CD4-positive, alpha-beta T cell treated with Interleukin-6 at 100 ng/mL for 8 hours (primary cell): Measurements from ENCODE around the gene SLCO4A1.
A peak's percentile ranks its signal among the peaks of the same experiment; 100 is the strongest.

Experiments used
- DNase-seq: peaks from one replicate; pipeline ENCODE4 v3.0.0-alpha.2; 2020; ENCODE audit warnings: mixed read lengths, low spot score

Gene SLCO4A1

DNA sequence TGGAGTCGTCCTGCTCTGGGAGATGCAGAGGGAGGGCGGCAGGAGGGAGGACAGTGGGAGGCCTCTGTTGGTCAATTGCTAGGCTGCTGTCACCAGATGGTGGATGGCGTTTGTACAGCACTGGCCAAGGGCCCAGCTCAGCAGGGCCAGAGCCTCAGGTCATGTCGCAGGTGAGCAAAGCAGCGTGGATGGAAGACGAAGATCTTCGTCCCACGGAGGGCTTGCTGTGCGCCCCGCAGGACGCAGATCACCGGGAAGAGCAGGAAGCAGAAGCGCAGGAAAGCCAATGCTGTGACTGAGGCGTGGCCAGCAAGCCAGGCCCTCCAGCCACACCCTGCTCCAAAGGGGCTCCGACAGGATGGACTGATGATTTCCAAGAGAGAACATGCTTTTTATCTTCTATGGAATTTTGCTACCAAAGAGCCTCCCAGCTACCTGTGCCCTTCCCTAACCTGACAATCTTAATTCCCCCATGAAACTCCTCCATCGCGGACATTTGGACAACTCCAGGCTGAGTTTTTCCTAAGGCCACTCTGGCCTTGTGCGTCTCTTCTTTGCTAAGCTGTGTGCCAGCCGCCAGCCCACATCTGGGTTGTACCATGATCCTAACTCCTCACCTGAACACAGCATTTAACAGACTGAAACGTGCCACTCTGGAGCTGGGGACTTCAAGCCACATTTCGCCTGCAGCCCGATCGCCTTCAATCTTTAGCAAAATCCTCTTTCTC is 3.5 kb upstream of the SLCO4A1 start:
- DNase-seq, result no peak

DNA sequence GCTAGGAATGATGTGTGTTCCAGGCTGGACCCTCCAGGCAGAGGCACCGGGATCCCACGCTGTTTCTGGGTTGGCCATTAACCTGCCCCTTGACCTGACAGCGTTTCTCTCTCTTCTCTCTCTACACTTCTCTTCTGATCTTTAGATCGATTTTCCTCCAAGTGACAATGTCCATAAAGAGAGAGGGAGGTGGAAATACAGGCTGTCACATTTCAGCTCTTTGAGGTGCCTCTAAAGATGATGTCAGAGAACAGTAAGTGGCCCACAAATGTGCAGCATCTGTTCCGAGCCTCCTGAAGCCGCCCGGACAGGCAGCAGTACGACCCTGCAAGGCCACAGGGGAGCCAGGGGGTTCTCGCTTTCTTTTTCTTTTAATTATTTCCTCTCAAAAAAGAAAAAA is 2.5 kb upstream of the SLCO4A1 start:
- DNase-seq, result no peak

DNA sequence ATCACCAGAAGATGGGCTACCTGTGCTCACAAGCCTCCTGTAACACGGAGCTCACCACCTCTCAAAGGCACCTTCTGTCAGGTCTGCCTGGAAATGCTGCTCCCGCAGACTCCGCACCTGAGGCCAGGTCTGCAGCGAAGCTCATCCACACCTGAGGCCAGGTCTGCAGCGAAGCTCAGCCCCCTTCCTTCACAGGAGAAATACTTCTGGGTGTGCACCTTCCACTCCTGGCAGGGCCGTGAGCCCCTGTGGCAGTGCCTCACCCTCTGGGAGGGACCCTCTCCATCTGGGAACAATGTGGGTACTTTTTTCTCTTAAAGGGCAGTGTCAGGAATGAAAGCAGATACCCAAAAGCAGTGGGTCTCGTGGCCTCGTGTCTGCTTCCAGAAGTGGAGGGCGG is 1.4 kb upstream of the SLCO4A1 start:
- no peak for DNase-seq

DNA sequence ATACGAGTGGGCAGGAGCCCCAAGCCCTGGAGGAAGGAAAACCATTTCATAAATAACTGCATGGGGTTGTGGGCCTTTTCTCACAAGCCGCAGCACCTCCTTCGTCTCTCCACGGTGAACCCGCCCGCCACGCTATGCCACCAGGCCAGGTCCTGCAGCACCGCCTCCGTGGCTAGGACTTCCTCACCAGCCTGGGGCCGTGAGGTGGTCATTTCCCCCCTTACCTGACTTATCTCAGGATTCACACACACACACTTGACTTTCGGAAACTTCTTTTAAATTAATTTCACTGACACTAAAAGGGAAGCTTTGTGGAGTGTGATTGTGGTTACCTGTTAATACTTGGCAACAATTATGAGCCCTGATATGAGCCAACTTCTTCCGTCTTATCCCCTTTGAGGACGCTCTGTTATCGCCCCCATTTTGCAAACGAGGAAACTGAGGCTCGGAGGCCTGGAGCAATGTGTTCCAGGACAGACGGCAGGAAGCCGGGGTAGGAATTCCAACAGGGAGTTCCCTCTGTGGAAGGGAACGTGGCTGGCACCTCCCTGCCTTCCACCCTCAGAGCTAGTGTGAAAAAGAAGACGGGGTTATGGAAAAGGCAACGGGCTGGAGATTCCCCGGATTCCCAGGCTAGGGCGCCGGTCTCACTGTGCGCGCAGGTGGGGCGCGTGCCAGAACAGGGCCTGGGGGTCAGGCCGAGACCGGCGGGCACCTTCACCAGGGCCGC is 817 bp upstream of the SLCO4A1 start:
- no peak for DNase-seq

DNA sequence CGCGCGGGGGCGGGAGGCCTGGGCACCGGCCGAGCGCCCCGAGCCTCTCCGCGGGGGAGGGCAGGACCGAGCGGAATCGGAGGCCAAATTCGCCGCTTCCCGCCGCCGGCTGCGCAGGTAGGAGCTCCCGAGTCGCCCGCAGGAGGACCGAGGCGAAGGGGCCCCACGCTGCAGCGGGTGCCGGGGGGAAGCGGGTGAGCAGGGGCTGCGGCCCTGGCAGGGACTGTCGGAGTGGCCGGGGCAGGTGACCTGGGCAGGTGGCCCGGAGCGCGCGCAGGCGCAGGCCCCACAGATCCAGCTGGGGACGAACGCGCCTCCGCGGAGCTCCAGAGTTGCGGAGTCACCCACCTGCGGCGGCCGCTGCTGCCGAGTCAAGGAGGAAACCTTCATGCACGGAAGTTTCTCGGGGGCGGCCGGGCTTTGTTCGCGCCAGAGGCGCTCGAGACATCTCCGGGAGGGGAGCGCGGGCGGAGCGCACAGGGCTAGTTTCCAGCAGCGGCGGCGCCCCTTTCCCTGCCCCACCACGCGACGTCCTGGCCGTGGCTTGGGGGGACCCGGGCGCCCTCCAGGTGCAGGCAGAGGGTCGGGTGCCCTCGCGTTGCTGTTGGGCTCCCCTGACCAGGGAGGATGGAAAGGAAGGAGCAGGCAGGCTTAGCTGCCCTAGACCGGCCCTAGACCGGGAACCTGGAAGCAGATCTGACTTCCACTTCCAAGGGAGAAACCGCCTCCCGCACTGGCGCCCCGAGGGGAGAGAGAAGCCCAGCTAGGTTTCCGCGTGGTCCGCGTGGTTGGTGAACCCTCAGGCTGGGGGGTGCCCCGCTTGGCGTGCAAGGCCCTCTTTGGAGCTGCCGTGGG is 590 bp downstream of the SLCO4A1 start:
- DNase-seq, result peak; percentile 46

DNA sequence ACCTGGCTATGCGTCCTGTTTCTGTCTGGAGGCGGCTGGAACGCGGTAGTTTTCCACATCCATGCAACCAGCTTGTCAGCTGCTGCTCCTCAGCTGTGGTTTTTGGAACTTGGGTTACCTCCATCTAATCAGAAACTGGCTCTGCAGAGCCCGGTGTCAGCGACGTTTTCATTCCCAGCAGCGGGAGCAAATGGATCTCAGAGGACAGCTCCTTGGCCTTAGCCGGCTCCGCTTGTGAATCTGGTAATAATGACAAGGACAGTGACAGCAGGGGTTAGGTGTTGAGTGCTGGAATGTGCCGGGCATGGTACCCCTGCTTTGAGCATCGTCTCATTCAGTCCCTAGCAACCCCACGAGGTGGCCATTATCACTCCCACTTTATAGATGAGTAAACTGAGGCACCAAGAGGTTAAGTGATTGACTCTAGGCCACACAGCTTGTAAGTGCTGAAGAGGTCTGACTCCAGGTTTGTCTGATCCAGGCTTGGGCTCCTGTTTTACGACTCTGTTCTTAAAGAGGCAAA is 1.3 kb downstream of the SLCO4A1 start:
- no peak for DNase-seq

DNA sequence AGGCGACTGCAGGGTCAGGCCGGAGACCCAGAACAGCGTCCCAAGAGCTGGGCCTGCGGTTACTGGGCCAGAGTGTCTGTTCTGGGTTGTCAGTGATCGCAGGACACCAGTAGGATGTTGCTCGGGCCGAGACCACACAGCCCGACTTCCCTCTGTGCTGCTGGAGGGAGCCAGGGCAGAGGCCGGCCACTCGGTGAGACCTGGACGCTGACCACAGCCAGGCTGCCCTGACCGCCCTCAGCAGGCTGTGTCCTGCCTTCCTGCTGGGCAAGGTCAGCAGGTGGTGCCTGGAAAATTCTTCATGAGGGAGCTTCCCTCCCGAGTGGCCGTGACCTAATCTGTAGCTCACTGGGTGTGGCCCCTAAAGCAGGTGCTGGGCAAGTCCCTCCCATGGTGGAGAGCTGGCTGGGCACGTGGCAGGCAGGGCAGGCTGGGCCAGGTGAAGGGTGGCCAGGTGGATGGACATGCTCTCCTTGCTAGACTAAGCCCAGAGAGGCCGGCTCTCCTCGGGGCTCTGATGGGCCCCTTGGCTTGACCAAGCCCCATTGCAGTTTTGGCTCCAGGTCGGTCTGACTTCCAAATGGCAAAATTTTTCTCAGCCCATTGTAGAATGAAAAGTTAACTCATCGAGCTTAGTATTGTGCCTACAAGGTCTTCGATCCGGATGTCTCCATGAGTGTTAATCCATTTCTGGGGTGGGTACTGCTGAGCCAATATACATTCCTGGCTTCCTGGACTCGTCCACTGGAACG is 1.9 kb downstream of the SLCO4A1 start:
- no peak for DNase-seq

DNA sequence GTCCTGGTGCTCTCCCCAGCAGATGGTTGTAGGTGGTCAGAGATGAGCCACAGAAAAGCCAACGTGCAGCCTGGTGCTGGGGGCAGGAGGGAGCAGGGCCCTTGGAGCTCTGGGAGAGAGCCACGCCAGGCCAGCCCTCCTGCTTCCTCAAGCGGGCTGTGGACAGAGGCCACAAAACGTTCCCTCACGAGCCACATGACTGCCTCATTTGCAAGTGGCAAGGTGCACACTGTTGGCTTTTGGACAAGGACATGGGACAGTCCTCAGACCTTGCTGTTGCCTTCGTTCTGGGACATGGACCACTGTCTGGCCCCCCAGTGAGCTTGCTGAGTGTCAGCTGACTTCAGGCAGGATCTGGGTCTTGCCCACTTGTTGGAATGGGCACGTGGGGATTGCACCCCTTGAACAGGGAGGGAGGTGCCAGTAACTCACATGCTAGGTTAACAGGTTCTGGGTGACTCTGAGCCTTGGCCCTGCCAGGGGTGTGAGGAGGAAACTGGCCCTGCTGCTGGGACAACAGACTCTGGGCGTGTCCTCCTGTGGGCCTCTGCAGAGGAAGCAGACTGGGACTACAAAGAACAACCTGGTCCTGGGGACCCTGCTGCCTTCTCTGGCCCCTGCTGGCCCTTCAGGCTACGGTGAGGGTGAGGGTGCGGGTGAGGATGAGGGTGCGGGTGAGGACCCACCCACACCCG is 2.6 kb downstream of the SLCO4A1 start:
- no peak for DNase-seq

DNA sequence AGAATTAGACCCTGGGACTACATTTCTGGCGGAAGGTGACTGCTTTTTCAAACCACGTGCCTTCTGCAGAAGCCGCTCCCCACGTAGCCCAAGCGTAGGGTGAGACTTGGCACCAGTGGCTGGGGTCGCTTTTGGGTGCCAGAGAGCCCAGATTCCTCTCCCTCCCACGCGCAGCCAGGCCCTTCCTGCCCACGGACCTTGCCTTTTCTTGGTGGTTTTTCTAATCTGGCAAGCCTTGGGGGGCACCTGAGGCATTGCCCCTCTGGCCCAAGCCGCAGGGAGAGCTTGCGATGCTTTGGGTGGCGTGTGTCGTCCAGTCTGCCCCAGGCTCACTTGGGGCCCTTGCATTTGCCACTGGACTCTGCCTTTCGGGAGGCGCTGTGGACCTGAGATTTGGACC is 3.3 kb downstream of the SLCO4A1 start:
- DNase-seq, result no peak

DNA sequence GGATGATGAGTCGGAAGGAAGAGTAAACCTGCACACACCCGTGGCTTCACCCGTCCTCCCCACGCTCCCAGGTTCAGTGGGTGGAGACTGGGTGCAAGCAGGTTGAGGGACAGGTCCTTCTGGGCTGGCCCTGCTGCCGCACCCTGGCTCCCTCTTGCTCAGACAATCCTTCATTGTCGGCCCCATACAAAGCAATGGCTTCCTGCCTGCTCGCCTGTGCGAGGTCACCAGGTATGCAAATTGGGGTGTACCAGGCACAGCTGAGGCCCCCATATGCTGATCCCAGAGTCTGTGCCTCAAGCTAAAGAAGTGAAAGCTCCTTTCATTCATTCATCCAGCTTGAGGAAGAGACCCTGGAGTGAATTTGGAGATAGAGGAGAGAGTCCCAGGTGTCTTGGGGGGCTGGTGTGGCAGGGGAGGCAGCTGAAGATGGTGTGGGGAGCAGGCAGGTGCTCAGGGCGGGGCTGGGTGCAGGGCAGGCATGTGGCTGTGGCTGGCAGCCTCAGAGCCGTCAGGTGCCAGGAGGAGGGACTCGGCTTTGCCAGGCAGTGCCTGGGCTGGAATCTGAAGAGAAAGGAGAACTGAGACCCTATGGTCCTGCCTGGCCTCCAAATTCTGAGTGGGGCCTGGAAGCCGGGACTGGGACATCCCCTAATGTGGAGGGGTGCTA is 4.7 kb downstream of the SLCO4A1 start:
- DNase-seq, result no peak

DNA sequence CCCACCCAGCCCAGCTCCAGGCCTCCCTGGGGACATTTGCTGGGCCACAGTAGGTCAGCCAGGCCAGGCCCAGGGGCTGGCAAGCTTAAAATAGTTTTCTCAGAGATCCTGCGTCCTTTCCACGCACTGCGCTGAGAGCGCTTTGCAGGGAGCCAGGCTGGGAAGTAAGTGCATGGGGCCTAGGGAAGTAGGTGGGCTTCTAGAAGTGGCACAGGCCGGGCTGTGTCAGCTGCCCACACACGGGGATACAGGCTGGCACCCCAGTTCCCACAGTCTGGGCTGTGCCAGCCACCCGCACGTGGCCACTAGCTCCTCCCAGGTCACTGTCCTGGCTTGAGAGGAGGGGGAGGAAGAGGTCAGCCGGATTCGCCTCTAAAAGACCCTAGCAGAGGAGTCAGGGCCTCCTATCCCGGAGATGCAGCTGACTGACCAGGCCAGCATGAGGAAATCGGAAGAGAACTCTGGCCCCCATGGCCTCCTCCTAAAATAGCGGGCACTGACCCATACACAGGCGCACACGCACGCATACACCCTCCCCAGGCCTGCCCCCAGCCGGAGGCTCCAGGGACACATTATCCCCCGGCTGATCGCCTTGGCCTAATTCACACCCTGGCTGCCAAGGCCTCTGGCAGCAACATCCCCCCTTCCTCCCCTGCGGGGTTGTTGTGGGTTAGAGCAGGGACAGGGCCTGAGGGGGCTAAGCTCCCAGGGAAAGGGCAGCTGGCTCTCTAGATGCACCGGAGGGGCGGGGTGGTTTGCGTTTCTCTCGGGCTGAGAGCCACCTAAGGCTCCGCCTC is 5.4 kb downstream of the SLCO4A1 start:
- no peak for DNase-seq

DNA sequence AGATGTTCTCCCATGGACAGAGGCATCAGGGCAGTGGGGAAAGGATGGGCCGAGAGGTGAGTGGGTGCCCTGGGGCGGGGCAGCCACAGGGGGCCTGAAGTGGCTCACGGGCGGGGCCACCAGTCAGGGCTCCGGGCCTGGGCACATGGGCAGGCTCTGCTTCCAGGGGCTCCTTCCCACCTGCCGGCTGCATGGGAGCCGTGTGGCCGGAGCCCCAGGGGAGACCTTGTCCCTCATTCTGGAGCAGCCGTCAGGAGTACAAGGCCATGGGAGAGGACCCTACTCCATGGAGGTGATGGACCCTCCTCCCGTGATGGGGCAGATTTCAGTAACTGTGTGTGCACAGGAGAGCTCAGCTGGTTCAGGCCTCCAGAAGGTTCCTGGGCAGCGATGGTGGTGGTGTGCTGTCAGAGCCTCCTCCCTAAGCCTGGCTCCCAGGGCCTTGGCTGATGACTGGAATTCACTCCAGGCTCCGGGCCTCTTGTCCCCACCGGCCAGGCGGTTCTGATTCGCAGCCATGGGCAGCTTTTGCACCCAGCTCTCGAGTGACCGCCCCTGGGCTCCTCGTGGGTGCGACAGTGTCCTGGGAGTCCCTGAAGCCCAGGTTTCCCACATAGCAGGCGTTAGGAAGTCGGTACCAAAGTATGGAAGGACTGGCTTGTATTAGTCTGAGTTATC is 6.2 kb downstream of the SLCO4A1 start:
- DNase-seq, result no peak

DNA sequence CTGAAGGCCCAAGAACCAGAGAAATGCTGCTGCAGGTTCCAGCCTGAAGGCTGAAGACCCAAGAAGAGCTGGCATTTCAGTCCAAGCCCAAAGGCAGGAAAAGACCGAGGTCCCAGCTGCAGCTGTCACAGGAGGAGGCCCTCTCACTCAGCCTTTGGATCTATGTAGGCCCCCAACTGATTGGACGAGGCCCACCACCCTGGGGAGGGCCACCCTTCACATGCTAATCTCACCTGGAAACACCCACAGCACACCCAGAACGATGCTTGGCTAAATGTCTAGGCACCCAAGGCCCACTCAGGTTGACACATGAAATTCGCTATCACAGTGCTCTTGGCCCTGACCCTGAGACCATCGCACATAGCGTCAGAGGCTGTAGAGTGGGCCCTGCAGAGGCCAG is 6.8 kb downstream of the SLCO4A1 start:
- DNase-seq, result no peak

DNA sequence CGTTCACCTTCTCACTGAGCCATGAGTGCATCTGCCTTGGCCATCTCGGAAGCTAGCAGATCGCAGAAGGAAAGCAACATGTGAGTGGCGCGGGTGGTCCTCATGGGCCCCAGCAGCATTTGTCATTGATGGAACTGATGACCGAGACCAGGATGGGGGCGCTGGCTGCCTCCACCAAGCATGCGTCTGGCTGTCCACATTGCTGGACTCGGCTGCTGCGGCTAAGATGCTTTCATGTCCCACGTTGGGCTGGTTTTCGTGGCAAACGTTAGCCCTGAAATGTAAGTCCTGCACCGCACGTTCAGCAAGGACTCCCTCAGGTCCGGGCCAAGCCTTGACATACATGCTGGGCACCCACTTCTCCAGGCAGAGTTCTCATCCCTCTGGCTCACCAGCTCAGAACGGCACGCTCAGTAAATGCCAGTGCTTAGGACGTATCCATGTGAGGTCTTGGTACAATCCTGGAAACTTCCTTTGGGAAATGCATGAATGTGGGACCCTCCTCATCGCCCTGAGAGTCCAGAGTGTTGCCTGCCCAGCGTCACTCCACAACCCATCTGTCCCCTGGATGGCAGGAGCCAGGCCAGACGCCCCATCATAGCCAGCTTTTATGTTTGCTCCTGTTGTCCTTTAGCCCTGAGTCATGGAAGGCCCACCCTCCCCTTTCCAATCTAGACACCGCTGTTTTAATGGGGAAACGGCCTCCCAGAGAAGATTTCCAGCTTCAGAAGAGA is 8.4 kb downstream of the SLCO4A1 start:
- DNase-seq, result no peak

DNA sequence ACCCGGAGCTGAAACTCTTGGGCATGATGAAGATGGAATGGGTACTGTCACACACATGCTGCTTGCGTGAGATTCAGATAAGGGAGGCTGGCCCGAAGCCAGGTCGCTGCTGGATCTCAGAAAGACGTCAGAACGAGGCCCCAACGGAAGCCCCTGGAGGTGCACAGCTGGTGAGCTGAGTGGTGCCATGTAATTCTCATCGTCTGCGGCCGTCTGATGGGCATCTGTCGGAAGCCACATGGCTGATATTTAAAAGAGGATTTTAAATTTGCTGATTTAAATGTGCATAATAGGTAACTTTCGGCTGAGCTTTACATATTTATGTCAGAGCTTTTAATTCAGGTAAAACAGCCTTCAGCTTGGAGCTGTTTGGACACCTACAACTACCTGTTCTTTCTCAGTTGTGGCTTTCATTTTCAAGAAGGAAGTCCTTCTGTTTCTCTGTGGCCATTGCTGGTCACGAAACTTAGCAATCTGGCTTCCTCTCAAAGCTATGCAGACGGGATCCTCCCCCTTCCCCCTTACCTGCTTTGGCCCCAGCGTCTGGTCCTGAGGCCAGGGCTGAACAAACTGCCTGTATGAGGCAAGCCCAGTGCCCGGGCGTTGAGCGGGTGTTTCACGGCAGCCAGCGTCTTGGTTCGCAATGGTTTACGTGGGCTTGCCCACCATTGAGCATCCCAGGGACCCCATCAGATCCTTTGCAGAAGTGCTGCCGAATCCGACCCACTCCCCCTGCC is 9.2 kb downstream of the SLCO4A1 start:
- DNase-seq, result peak; percentile 86

DNA sequence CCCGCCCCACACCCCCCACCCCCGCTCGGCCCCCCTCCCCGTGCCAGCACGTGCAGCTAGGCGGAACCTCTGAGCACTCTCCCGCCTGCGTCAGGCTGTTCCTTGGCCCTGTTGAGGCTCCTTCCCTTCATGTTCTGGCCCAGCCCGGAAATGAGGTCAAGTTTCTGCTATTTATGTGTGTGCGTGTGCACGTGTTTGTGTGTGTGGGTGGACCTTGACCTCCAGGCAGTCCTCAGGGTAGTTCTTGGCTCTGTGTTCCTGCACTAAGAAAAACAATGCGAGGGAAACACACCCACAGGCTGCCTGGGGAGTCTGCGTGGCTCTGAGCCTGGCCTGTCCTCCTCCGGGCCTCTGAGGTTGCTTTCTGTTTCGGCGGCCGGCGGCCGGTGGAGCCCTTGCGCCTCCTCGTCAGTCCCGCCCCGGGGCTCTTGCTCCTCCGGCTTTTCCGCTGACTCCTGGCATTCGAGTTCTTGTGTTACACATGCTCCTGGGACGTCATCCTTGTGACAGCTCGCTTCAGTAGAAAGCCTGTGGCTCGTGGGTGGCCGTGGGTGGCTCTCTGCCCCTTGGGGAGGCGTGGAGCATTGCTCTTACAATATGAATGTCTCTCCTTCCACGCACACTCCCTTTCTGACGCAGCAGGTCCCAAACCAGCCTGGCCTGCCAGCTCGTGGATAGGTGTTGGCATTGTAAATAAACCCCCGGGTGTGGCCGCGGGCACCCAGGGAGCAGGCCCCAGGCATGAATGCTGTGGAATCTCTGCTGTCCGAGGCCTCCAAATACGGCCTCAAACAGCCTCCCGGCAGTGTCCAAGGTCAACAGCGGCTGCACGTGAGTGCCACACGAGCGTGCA is 10.0 kb downstream of the SLCO4A1 start:
- peak; percentile 76 for DNase-seq

DNA sequence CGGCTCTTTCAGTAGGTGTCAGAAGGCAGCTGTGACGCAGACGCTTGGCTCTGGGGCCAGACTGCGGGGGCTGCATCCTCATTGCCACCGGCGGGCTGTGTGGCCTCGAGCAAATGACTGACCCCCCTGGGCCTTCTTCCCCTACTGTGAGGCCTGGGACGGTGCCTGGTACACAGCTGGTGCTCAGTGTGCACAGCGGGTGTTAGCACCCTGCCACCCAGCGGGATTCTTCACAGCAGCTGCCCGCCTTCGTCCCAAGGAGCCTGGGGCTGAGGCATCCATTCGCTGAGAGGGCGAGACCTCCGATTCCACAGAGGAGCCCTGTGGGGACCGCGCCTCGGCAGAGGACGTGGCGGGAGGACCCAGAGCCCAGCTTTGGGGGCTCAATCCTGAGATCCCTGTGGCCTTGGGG is 10.6 kb downstream of the SLCO4A1 start:
- no peak for DNase-seq
